OCI-LY3 (cell line): ENCODE results near the gene HECTD4.
A peak's percentile ranks its signal among the peaks of the same experiment; 100 is the strongest.

ENCODE experiments used
- H2AFZ ChIP-seq: fragments of 200-600, 300-600 bp; shearing (Covaris generic); 2 replicates; pipeline ENCODE4 v1.6.0; 2014; ENCODE audit warnings: antibody characterized with exemption, low read depth, low read length
- H3K27ac ChIP-seq: fragments of 200-600, 300-600 bp; sonication (generic); 2 replicates; pipeline ENCODE4 v1.5.1; 2014; ENCODE audit warnings: mild to moderate bottlenecking, low read length, moderate library complexity, mixed read lengths
- H3K27me3 ChIP-seq: fragments of 200-600, 300-600 bp; sonication (generic); 2 replicates; pipeline ENCODE4 v1.6.1; 2014; ENCODE audit warnings: low read depth, low read length, mixed read lengths
- H3K36me3 ChIP-seq: fragments of 200-600, 300-600 bp; sonication (generic); replicated peaks from 2 replicates; pipeline ENCODE3; 2014; ENCODE audit warnings: low read depth, low read length, mixed read lengths
- H3K4me1 ChIP-seq: fragments of 300-600, 200-600 bp; sonication (generic); 2 replicates; pipeline ENCODE4 v1.6.1; 2014; ENCODE audit warnings: low read length, mixed read lengths
- H3K4me2 ChIP-seq: fragments of 200-600, 300-600 bp; sonication (generic); 2 replicates; pipeline ENCODE4 v1.6.1; 2014; ENCODE audit warnings: low read length, mixed read lengths
- H3K4me3 ChIP-seq: fragments of 300-600, 200-600 bp; sonication (generic); 2 replicates; pipeline ENCODE4 v1.5.1; 2014; ENCODE audit warnings: antibody characterized with exemption, mild to moderate bottlenecking, low read length, moderate library complexity
- H3K79me2 ChIP-seq: fragments of 300-600, 200-600 bp; shearing (Covaris generic); 2 replicates; pipeline ENCODE4 v1.6.1; 2014; ENCODE audit warnings: mild to moderate bottlenecking, low read length, mixed read lengths
- H3K9ac ChIP-seq: fragments of 300-600, 200-600 bp; shearing (Covaris generic); 2 replicates; pipeline ENCODE4 v1.6.0; 2014; ENCODE audit warnings: mild to moderate bottlenecking, low read length, moderate library complexity
- H3K9me3 ChIP-seq: fragments of 200-600, 300-600 bp; shearing (Covaris generic); 2 replicates; pipeline ENCODE4 v1.6.1; 2014; ENCODE audit warnings: low read length, mixed read lengths; ENCODE audit not compliant: insufficient read depth
- H4K20me1 ChIP-seq: fragments of 200-600, 300-600 bp; sonication (generic); 2 replicates; pipeline ENCODE4 v1.6.1; 2016; ENCODE audit warnings: low read length, mixed read lengths; ENCODE audit not compliant: insufficient read depth
- CTCF ChIP-seq: fragments of 200-600, 300-600 bp; sonication (generic); IDR thresholded peaks from 2 replicates; pipeline ENCODE4 v1.5.1; 2014; ENCODE audit warnings: antibody characterized with exemption, low read length, low read depth
- EZH2phosphoT487 ChIP-seq: fragments of 200-600 bp; shearing (Covaris generic); IDR thresholded peaks from 2 replicates; pipeline ENCODE4 v1.6.1; 2018; ENCODE audit warnings: antibody characterized with exemption, mixed run types, low read depth

The HECTD4 gene

GRCh38 chr12:112170971-112171596, 211.1 kb downstream of the HECTD4 start:
- no peak overlapping the region for H3K27ac ChIP-seq
- peaks cover 7% of the 10 kb centered on the region for H3K36me3 ChIP-seq
- no peak overlapping the region for H3K9ac ChIP-seq
- TF ChIP-seq CTCF (no peak), EZH2phosphoT487 (no peak)
- no peak overlapping the region for H2AFZ ChIP-seq
- no peaks in the 10 kb centered on the region for H3K4me1 ChIP-seq
- no peaks in the 10 kb centered on the region for H3K79me2 ChIP-seq
- no peak overlapping the region for H3K4me3 ChIP-seq
- no peak overlapping the region for H3K4me2 ChIP-seq
- no peaks in the 10 kb centered on the region for H3K27me3 ChIP-seq
- H4K20me1 ChIP-seq: no peaks in the 10 kb centered on the region
- no peaks in the 10 kb centered on the region for H3K9me3 ChIP-seq

- H3K27me3 ChIP-seq: no peaks in the 10 kb centered on the region
- no peak overlapping the region for H3K27ac ChIP-seq
- no peaks in the 10 kb centered on the region for H3K79me2 ChIP-seq
- H2AFZ ChIP-seq: no peak overlapping the region
- H3K36me3 ChIP-seq: peaks cover 7% of the 10 kb centered on the region
- H3K4me3 ChIP-seq: no peak overlapping the region
- H3K9ac ChIP-seq: no peak overlapping the region
- H3K4me1 ChIP-seq: no peaks in the 10 kb centered on the region
- H4K20me1 ChIP-seq: no peaks in the 10 kb centered on the region
- H3K9me3 ChIP-seq: no peaks in the 10 kb centered on the region
- peak; percentile 70 for TF ChIP-seq CTCF
- no peak for TF ChIP-seq EZH2phosphoT487
- H3K4me2 ChIP-seq: no peak overlapping the region
Measured at GRCh38 chr12:112170376-112170775, 211.9 kb downstream of the HECTD4 start.

GRCh38 chr12:112169966-112170365, 212.3 kb downstream of the HECTD4 start:
- H3K4me2 ChIP-seq: no peak overlapping the region
- H3K79me2 ChIP-seq: no peaks in the 10 kb centered on the region
- H4K20me1 ChIP-seq: no peaks in the 10 kb centered on the region
- TF ChIP-seq EZH2phosphoT487 (no peak), CTCF (no peak)
- H3K27me3 ChIP-seq: no peaks in the 10 kb centered on the region
- peaks cover 5% of the 10 kb centered on the region for H3K36me3 ChIP-seq
- no peaks in the 10 kb centered on the region for H3K9me3 ChIP-seq
- no peak overlapping the region for H3K9ac ChIP-seq
- H2AFZ ChIP-seq: no peak overlapping the region
- H3K27ac ChIP-seq: no peak overlapping the region
- H3K4me3 ChIP-seq: no peak overlapping the region
- no peaks in the 10 kb centered on the region for H3K4me1 ChIP-seq

- no peak overlapping the region for H3K27ac ChIP-seq
- no peaks in the 10 kb centered on the region for H4K20me1 ChIP-seq
- peaks cover 5% of the 10 kb centered on the region for H3K36me3 ChIP-seq
- no peak overlapping the region for H3K9ac ChIP-seq
- no peak overlapping the region for H3K4me2 ChIP-seq
- H3K27me3 ChIP-seq: no peaks in the 10 kb centered on the region
- H2AFZ ChIP-seq: no peak overlapping the region
- H3K4me1 ChIP-seq: no peaks in the 10 kb centered on the region
- no peak overlapping the region for H3K4me3 ChIP-seq
- no peaks in the 10 kb centered on the region for H3K9me3 ChIP-seq
- no peaks in the 10 kb centered on the region for H3K79me2 ChIP-seq
- TF ChIP-seq CTCF: no peak
- no peak for TF ChIP-seq EZH2phosphoT487
Measured at GRCh38 chr12:112169161-112169872, 212.9 kb downstream of the HECTD4 start.
